HG03469 (cell line): ENCODE measurements around the gene RAN.
A peak's percentile ranks its signal among the peaks of the same experiment; 100 is the strongest.
"Not testable (repeated sequence)": the region's sequence is repeated elsewhere in the genome, so short reads cannot be mapped to it uniquely, and the experiment has no call there.

Source experiments
- ATAC-seq: cut with Tn5 transposase; IDR thresholded peaks from one replicate; pipeline ENCODE4 v1.9.1; 2021; ENCODE audit warnings: mild to moderate bottlenecking, moderate library complexity, moderate number of reproducible peaks; ENCODE audit not compliant: unreplicated experiment

The RAN gene

DNA sequence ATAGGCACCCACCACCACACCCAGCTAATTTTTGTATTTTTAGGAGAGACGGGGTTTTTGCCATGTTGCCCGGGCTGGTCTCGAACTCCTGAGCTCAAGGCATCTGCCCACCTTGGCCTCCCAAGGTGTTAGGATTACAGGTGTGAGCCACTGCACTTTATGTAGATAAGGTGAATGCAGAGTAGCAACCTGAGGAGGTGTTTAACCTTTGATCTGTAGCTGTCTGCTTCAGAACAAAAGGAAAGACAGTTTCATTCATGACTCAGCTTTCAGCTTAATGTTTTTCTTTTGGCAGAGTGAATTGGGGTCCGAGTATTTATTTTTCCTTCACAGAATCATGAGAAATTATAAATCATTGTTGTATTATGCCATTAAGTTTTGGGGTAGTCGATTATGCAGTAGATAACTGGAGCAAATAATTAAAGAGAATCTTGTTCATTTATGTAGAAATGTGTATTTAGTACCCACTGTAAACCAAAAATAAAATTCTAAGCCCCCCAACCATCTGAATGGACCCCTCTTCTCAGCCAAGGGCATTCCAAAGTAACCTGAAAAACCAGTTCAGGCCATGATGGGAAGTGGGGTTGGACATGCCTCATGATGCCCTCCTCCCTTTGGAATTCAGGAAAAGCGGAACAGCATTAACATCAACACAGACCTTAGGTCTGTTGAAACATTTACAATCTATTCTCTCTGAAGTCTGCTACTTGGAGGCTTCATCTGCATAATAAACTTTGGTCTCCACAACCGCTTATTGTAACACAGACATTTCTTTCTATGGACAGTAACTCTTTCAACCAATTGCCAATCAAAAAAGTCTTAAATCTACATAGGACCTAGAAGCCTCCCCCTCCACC, 22.1 kb upstream of the RAN start:
- no peak for ATAC-seq

DNA sequence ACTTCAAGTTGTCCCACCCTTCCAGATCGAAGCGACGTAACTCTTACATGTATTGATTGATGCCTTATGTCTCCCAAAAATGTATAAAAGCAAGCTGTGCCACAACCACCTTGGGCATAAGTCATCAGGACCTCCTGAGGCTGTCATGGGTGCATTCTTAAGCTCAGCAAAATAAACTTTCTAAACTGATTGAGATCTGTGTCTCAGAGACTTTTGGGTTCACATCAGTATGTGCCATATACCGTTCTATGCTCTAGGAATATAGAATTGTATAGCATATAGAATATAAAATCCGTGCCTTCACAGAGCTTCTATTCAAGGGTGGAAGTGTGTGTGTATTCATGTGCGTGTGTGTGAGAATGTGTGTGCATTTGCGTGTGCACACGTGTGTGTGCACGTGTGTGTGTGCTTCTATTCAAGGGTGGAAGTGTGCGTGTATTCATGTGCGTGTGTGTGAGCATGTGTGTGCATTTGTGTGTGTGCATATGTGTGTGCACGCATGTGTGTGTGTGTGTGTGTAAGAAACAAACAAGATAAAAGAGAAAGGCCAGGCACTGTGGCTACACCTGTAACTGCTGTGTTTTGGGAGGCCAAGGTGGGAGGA, 21.3 kb upstream of the RAN start:
- ATAC-seq, result no peak

DNA sequence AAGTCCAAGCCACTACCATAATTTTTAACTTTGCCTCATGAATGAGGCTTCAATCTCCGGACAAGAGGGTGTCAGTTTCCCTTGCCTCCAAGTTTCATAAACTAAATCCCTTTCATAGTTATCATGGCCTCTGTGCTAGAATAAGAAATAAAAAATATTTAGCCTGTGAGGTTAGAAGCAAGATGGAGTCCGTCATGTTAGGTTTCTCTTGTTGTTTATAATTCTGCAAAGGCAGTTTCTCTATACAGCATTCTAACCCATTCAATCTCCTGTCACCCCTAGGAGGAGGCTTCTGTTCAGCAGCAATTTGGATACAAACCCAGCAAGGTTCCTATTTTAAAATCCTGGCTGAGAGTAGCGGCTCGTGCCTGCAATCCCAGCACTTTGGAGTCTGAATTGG, 15.8 kb upstream of the RAN start:
- no peak for ATAC-seq

DNA sequence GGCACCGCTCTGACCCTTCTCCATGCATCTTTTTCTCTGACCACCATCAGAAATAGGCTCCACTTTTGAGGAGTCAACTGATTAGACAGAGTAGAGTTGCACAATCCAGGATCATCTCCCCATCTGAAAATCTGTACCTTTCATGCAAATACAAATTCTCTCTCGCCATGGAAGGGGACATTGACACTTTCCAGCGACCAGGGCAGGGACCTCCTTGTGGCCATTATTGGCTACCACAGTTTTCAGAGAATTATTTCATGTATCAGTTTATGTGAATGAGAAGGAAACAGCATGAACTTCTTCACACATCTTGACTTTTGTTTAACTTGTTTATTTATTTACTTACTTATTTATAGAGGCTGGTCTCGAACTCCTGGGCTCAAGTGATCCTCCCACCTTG, 13.8 kb upstream of the RAN start:
- ATAC-seq, result no peak

DNA sequence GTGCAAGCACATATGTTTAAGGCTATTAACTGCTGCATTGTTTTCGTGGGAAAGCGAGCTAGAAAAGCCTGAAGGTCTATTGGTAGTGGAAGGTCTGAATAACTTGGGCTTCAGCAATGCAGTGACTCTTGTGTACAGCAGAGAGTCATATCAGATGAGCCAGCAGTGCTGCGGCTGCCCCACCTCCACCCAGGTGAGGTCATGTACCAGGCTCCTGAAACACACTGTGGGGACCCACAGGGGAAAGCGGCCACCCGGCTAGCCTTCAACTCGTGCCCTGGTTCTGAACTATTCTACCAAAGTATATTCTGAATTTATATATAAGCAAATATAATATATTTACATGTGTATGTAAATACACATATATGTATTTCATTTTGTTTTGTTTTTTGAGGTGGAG, 12.7 kb upstream of the RAN start:
- ATAC-seq, result no peak

DNA sequence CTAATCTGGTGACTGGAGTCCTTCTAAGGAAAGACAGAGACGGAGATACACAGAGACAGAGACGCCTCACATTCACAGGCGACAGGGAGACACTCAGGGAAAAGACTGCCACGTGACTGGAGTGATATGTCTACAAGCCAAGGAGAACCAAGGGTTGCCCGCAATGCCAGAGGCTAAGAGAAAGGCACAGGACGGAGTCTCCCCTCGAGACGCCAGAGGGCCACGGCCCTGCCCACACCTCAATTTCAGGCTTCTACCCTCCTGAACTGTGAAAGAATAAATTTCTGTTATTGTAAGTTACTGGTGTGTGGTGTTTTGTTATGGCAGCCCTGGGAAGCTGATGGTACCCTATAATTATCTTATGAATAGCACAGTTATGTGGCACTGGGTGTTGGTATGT, 11.6 kb upstream of the RAN start:
- ATAC-seq, result no peak

DNA sequence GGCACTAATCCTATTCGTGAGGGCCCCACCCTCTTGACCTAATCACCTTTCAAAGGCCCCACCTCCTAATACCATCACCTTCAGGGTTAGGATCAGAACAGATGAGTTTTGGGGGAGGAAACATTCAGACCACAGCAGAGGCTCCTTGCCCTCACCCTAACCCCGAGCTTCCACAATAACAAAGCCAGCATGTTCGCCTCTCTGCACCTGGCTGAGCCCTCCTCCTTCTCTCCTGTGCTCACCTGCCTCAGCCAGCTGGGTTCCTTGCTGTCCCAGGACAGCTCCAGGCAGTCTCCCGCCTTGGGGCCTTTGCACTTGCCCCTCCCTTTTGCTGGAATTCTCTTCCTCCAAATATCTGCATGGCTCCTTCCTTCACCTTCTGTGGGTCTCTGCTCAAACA, 9.7 kb upstream of the RAN start:
- ATAC-seq, result no peak

DNA sequence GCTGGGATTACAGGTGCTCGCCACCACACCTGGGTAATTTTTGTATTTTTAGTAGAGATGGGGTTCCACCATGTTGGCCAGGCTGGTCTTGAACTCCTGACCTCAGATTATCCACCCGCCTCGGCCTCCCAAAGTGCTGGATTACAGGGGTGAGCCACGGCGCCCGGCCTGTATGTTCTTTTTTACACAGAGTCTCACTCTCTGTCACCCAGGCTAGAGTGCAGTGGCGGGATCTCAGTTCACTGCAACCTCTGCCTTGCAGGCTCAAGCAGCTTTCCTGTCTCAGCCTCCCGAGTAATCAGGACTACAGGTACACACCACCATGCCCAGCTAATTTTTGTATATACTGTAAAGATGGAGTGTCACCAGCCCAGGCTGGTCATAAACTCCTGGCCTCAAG, 9.1 kb upstream of the RAN start:
- ATAC-seq, result not testable (repeated sequence)

DNA sequence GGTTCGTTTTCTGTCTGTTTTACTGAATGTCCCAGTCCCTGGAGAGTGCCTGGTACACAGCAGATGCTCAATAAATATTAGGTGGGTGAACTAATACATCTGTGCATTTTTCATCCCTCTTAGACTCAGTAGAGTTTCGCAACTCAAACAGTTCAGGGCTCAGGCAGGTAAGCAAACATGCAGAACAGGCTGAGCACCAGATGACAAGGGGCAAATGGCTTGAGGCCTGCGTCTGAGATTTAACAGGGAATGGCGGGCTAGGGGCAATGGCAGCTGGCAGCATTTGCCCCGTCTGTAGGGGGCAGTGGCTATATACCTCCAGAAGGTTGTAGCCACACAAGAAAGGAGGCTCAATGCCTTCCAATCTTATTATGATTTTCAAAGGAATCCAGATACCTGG, 8.6 kb upstream of the RAN start:
- ATAC-seq, result no peak

DNA sequence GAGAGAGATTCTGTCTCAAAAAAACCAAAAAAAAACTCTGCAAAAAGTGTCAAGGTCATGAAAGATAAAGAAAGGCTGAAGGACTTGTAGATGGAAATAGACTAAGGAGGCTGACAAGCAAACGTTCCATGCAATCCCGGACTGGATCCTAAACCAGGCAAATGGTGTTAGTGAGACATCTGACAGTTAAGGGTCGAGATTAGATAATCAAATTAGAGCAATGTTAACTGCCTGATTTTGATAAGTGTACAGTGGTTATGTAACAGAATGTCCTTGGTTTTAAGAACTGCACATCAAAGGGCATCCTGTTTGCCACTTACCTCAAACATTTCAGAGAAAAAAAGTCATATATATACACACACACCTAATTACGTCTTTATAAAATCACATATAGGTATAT, 3.5 kb upstream of the RAN start:
- ATAC-seq, result no peak

DNA sequence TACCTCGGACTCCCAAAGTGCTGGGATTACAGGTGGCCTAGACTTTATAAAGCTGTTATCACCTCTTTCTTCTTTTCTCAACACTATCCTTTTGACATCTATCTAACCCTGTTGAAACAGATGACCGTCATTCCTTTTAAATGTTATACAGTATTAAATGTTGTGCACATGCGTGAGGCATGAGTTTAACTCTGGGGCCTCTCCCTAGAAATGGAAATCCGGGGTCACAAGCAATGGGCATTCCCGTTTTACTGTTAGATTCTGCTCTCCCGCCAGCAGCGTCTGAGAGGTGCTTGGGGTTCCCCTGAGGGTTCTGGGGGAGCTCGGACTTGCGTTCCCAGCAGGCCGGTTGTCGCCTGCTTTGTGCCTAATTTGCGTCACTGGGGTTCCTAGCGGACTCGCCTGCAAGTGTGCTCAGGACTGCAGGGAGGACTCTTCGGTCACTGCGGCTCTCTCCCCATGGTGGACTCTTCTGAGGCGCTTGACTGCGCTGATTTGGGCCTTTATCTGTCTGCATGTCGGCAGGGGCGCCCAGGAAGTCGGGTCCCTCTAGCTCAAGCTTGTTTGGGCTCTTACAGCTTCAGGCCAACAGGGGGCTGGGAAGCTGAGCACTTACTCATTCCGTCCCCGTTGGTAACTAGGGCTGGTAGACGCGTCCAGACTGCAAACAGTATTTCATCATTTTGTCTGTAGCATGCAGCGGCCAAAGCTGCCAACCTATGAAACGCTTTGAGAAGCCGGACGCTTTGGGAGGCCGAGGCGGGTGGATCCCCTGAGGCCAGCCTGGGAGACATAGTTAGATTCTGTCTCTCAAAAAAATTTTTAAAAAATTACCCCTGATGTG, 1.2 kb upstream of the RAN start:
- ATAC-seq, result peak; percentile 52

DNA sequence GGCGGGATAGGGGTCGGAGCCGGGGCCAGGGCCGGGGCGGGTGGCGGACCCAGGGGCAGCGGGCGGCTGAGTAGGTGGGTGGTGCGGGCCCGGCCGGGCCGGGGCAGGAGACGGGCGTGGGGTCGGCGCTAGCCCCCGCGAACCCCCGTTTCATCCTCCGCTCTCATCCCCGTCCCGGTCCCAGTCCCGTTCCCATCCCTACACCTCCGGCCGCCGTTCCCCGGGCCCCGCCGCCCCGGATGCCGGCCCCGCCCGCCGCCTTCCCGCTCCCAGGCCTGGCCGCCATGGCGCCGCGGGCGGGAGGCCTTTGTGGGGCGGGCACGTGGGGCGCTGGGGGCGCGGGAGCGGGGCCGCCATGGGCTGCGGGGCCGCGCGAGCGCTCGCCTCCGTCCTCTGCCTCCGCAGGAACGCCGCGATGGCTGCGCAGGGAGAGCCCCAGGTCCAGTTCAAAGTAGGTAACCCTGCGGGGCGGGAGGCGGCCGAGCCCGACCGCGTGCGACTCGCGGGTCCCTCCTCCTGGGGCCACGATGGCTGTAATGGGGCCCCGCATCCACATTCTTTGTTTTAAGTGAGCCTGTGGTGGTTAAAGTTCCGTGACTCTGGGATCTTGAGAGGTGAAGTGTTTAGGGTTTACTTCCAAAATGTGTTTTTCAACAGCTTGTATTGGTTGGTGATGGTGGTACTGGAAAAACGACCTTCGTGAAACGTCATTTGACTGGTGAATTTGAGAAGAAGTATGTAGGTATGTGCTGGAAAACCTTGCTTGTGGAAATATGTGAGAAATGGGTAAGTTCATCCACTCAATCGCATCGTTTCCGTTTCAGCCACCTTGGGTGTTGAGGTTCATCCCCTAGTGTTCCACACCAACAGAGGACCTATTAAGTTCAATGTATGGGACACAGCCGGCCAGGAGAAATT, 572 bp downstream of the RAN start:
- peak; percentile 0 for ATAC-seq

DNA sequence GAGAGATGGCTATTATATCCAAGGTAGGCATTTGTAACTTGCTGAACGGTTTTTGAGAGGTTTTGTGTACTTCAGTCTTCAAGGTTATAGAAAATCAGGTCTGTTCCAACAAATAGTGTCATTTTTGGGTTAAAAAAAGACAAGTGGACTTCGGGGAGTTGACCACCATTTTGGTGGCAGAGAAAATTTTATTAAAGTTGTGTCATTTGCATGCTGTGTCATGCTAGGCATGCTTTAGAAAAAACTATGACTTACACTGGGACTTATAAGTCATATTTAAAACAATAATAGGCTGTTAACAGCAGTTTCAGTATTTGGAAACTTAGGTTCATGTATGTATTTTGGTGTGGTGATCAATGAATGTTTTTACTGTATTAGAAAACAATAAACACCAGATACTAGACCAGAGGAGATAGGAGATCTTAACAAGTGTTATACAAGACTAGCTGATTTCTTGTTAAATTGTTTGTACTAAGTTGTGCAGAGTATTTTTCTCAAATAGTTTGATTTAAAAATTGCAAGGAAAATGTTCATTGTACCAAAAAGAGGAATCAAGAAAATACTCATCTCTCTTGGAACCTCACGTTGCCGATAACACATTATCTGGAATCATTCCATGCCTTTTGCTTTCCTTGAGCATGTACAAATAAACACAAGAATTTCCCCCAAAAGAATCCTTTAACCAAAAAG, 1.4 kb downstream of the RAN start:
- no peak for ATAC-seq

DNA sequence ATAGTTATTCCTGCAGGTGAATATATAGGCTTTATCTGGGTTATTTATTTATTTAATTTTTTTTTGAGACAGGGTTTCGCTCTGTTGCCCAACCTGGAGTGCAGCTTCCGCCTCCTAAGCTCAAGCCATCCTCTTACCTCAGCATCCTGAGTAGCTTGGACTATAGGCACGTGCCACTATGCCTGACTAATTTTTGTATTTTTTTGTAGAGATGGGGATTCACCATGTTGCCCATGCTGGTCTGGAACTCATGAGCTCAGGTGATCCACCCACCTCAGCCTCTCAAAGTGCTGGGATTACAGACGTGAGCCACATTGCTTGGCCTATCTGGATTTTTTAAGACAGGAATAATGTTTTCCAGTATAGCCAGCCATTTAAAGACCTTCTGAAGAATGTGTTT, 2.0 kb downstream of the RAN start:
- ATAC-seq, result no peak

DNA sequence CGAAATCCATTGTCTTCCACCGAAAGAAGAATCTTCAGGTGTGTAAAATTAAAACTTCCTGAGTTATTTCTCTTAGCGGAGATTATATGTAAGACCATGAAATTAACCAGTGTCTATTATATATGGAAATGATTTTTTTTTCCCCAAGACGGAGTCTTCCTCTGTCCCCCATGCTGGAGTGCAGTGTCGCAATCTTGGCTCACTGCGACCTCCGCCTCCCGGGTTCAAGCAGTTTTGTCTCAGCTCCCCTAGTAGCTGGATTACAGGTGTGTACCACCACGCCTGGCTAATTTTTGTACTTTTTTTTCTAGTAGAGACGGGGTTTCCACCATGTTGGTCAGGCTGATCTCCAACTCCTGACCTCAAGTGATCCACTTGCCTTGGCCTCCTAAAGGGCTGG, 2.8 kb downstream of the RAN start:
- no peak for ATAC-seq

DNA sequence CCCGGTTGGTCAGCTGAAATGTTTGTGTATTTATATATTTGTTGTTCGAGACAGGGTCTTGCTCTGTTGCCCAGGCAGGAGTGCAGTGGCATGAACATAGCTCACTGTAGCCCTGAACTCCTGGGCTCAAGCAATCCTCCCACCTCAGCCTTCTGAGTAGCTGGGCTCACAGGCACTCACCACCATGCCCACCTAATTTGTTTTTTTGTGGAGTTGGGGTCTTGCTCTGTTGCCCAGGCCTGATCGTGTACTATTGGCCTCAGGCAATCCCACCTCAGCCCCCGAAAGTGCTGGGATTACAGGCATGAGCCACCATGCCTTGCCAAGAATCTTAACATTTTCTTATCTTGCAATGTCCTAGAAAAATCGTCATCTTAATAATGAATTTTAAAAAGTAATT, 3.3 kb downstream of the RAN start:
- ATAC-seq, result no peak

DNA sequence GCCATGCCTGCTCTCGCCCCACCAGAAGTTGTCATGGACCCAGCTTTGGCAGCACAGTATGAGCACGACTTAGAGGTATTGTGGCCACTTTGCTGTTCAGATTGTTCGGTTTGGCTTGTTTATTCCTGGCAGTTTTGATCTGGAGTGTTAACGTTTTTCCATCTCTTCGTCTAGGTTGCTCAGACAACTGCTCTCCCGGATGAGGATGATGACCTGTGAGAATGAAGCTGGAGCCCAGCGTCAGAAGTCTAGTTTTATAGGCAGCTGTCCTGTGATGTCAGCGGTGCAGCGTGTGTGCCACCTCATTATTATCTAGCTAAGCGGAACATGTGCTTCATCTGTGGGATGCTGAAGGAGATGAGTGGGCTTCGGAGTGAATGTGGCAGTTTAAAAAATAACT, 3.8 kb downstream of the RAN start:
- ATAC-seq, result not testable (repeated sequence)

DNA sequence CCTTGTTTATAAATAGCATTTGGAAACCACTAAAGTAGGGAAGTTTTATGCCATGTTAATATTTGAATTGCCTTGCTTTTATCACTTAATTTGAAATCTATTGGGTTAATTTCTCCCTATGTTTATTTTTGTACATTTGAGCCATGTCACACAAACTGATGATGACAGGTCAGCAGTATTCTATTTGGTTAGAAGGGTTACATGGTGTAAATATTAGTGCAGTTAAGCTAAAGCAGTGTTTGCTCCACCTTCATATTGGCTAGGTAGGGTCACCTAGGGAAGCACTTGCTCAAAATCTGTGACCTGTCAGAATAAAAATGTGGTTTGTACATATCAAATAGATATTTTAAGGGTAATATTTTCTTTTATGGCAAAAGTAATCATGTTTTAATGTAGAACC, 4.4 kb downstream of the RAN start:
- ATAC-seq, result no peak

DNA sequence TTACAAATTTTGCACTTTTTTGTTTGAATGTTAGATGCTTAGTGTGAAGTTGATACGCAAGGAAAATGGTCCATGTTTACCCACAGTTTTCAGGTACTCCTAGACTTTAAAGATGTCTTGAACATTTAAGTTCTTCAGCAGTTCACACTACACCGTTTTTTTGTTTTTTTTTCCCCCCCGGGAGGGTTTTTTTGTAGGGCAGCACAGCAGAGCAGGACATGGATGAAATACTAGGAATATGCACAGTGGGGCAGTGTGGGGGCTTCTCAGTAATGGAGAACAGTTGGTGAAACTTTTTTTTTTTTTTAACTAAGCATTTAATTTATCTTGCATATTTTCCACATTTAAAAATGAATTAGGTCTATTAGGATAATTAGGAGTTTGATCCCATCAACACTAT, 4.9 kb downstream of the RAN start:
- ATAC-seq, result no peak

DNA sequence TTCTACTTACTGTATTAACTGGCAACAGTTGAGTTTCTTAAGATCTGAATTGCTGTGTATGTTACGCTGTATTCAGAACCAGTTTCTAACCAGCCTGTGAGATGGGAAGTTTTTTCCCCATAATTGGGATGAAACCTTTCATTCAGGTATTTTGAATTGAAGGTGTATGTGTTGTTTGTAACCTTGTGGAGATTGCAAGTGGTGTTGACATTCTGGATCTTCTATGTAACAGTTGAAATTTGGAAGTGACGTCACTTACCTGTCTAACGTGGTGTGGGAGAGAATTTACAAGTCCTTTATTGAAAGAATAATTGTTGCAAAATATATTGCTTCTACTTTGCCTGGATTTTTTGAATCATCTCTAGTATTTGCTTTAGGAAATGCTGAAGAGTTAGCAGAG, 5.5 kb downstream of the RAN start:
- ATAC-seq, result no peak
